ENCODE data around the gene PANX2. TPM values are rescaled to one million over a fixed set of nuclear protein-coding genes. Genes with fewer than 3 reads are reported as not detected.

PANX2 gene, protein sequence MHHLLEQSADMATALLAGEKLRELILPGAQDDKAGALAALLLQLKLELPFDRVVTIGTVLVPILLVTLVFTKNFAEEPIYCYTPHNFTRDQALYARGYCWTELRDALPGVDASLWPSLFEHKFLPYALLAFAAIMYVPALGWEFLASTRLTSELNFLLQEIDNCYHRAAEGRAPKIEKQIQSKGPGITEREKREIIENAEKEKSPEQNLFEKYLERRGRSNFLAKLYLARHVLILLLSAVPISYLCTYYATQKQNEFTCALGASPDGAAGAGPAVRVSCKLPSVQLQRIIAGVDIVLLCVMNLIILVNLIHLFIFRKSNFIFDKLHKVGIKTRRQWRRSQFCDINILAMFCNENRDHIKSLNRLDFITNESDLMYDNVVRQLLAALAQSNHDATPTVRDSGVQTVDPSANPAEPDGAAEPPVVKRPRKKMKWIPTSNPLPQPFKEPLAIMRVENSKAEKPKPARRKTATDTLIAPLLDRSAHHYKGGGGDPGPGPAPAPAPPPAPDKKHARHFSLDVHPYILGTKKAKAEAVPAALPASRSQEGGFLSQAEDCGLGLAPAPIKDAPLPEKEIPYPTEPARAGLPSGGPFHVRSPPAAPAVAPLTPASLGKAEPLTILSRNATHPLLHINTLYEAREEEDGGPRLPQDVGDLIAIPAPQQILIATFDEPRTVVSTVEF
- 0.16 and 1.0 TPM in 2 replicates for total RNA-seq

DNA sequence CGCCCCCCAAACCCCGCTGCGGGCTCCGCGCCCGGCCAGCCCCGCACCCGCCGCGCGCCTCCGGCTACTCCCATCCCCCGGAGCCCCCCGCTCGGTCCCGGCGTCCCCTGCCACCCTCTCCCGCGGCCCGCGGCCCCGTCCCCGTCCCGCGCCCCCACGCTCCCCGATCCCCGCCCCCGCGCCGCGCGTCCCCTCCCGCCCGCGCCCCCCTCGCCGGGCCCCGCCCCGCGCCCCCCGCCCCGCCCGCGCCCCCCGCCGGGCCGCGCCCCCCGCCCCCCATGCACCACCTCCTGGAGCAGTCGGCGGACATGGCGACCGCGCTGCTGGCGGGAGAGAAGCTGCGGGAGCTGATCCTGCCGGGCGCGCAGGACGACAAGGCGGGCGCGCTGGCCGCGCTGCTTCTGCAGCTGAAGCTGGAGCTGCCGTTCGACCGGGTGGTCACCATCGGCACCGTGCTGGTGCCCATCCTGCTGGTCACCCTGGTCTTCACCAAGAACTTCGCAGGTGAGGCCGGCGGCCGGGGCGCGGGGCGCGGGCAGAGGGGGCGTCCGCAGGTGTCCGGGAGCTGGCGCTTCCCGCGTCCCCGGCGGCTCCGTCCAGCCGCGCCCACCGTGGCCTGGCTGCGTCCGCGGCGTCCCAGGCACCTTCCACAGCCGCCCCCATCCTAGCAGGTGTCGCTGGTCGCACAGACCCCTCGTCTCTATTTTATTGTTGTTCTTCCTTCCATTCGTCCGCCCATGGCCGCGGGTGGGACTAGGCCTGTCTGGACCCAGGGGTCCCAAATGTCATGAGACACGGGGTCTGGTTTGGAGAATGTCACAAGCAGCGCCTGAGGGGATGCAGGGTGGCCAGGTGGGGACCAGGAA lies at the start of gene PANX2:
TSS of gene PANX2 (plus strand) at position 279 of the 866 bp plus-strand sequence. CDS start at position 279, 0 bp downstream.

GRCh38 chr22:50185375-50186087 lies 15.0 kb downstream of the PANX2 start, which contains the start of gene TRABD:
Gene TRABD, plus strand, starts transcription at chr22:50185913. Its CDS starts 7,148 bp downstream, at chr22:50193061.

GRCh38 chr22:50200461-50201190 lies 30.1 kb downstream of the PANX2 start, which contains the start of gene SELENOO:
Gene SELENOO, plus strand, starts transcription at chr22:50201011. Its CDS starts 26 bp downstream, at chr22:50201037.

Other genes with a start within 250 kb of the PANX2 start
- gene PIM3, start 210.0 kb upstream of the PANX2 start, total RNA-seq, result 218 and 224 TPM in 2 replicates
- not detected in 2 replicates for gene IL17REL, start 158.0 kb upstream of the PANX2 start, total RNA-seq
- gene TTLL8, start 112.4 kb upstream of the PANX2 start, total RNA-seq, result not detected in 2 replicates
- under 0.01 TPM in 1 of 2 replicates, not detected in the other for gene MLC1, start 85.3 kb upstream of the PANX2 start, total RNA-seq
- 7.9 and 61.9 TPM in 2 replicates for gene MOV10L1, start 80.7 kb upstream of the PANX2 start, total RNA-seq
- 20.7 and 28.8 TPM in 2 replicates for gene TRABD, start 15.2 kb downstream of the PANX2 start, total RNA-seq
- gene SELENOO, start 30.3 kb downstream of the PANX2 start, total RNA-seq, result 23.2 and 27.6 TPM in 2 replicates
- gene TUBGCP6, start 74.3 kb downstream of the PANX2 start, total RNA-seq, result 16.4 and 36.6 TPM in 2 replicates
- gene HDAC10, start 80.5 kb downstream of the PANX2 start, total RNA-seq, result 15.1 and 33.9 TPM in 2 replicates
- 61.7 and 93.9 TPM in 2 replicates for gene MAPK12, start 91.0 kb downstream of the PANX2 start, total RNA-seq
- gene MAPK11, start 99.6 kb downstream of the PANX2 start, total RNA-seq, result 27.4 and 31.8 TPM in 2 replicates
- 63.8 and 185 TPM in 2 replicates for gene PLXNB2, start 136.9 kb downstream of the PANX2 start, total RNA-seq
- 2.0 and 2.3 TPM in 2 replicates for gene DENND6B, start 156.3 kb downstream of the PANX2 start, total RNA-seq
- 47.9 and 75.4 TPM in 2 replicates for gene PPP6R2, start 172.6 kb downstream of the PANX2 start, total RNA-seq